NCI-H1092 (cell line): ENCODE results near the gene TRAPPC5.
"Not testable (repeated sequence)": the region's sequence is repeated elsewhere in the genome, so short reads cannot be mapped to it uniquely, and the experiment has no call there.

Experiments
- DNase-seq: peaks from one replicate; lab custom pipeline; 2025; lab: John Stamatoyannopoulos, UW

Gene TRAPPC5

GRCh38 chr19:7680606-7681339 is at the start of gene TRAPPC5:
Gene TRAPPC5, plus strand, starts transcription at chr19:7680833. Its CDS starts 1,421 bp downstream, at chr19:7682254.
- peak; percentile 80 for DNase-seq

- no peak for DNase-seq
Measured at GRCh38 chr19:7631577-7631976, 49.1 kb upstream of the TRAPPC5 start.

DNA sequence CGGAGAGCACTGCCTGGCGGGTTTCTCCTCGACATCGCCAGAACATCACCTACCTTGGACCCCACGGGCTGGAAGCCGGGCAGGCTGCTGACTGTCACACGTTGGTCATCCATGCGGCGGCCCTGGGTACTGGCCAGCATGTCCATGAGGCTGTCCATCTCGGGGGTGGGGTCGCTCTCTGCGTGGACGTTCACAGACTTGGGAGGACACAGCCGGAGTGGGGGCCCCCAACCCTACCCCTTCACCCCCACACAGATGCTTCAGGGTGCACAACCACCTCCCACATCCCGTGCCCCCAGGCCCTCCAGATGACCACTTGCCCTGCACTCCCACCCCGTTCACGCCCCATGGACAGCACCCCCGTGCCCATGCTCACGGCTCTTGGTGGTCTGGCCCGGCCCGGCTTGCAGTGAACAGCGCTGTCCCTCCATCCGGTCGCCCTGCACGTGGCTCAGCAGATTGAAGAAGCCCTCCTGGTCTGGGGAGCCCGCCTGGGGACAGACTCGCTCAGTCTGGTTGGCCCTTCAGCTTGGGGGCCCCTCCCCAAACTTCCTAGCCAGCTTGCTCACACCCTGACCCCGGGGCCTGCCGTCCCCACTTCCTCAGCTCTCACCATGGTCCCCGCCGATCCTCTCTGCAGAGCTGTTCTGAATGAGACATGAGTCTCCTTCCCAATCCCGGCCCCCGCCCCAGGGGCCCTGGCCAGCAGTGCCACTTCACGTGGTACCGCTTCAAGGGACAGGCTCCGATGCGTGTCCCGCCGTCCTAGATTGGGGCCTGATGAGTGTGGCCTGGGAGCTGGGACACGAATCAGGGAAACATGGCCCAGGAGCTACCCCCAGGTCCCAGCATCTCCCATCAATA is 48.1 kb upstream of the TRAPPC5 start:
- DNase-seq: no peak

GRCh38 chr19:7633698-7634097 is 46.9 kb upstream of the TRAPPC5 start, which contains the start of gene PCP2:
Gene PCP2, minus strand, starts transcription at chr19:7633719. Its CDS starts 262 bp downstream, at chr19:7633457.
- DNase-seq: no peak

DNA sequence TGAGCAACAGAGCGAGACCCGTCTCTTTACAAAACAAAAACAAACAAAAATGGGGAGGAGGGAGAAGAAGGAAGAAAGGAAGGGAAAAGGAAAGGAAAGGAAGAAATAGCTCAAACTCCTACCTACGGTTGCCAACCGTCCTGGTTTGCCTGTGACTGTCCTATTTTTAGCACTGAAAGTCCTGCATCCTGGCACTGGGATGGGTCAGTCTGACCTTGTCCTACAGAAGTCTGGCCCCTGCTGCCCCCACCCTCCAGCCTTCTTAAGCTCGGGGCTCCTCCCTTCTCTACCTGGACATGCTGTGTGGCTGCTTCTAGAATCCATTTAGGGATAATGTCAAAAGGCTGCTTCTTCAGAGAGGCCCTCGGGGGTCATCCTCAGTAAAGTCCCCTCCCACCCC is 45.0 kb upstream of the TRAPPC5 start:
- DNase-seq: no peak

- no peak for DNase-seq
Measured at GRCh38 chr19:7636317-7636690, 44.3 kb upstream of the TRAPPC5 start.

DNA sequence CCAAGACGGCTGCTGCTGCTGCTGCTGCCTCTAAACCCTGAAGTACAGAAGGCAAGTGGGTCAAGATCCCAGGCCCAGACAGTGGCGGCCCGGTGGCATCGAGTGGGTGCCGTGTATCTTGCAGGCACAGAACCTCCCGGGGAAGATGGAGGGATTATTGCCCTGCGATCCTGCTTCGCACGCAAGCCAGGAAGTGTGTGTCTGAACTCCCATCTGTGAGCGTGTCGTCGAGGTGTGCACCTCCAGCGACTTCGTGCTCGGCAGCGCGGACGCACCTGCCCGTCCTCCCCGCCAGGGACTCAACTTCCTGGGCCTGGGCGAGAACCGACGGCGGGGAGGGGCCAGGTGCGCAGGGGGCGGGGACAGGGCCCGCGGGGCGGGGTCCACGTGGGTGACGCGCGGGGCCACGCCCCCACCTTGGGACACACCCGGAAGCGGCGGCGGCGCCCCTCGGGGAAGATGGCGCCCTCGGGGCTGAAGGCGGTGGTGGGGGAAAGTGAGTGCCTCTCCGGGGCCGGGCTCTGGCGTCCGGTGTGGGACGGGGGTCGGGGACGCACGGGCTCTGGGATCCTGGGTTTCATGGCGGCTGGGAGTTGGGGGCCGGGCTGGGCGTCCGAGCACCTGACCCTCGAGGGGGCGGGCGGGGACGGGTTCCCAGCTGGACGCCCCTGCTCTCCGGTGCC is 43.8 kb upstream of the TRAPPC5 start, which contains the start of gene STXBP2:
TSS of gene STXBP2 (plus strand) at position 420 of the 683 bp plus-strand sequence. CDS start at position 460, 40 bp downstream.
- DNase-seq: no peak

DNA sequence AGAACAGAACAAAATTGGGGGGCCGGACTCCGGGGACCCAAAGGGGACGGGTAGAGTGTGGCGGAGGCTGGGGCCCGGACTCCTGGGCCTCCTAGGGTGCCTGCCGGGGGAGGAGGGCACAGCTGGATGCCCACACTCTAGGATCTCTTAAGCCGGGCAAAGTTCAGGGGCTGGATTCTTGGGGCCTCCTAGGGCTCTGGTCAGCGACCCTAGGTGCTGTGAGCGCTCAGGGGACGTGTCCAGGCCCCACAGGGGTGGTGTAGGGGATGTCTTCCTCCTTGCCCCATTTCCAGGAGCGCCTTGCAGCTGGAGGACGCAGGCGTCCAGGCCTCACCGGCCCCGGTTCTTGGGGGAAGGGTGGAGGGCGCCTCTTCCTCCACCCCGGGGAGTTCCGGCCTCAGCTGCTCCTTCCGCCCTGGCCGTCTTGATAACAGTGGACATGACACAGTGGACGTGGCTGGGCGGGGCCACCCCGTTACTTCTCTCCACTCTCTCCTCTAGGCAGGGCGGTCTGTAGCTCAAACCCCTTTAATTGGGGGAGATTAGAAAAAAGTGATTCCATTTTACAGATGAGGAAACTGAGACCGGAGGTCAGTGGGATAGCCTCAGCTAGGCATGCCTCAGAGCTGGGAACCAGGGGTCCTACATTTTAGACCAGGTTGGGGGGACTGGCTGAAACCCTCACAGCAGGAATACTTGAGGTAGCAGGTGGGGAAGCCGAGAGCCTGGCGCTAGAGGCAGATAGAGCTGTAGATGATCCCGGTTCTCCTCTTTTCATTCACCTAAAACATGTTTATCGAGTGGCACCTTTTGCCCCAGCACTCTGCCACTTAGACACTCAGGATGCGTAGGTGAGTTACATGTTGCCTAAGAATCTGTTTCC is 43.0 kb upstream of the TRAPPC5 start:
- no peak for DNase-seq

DNA sequence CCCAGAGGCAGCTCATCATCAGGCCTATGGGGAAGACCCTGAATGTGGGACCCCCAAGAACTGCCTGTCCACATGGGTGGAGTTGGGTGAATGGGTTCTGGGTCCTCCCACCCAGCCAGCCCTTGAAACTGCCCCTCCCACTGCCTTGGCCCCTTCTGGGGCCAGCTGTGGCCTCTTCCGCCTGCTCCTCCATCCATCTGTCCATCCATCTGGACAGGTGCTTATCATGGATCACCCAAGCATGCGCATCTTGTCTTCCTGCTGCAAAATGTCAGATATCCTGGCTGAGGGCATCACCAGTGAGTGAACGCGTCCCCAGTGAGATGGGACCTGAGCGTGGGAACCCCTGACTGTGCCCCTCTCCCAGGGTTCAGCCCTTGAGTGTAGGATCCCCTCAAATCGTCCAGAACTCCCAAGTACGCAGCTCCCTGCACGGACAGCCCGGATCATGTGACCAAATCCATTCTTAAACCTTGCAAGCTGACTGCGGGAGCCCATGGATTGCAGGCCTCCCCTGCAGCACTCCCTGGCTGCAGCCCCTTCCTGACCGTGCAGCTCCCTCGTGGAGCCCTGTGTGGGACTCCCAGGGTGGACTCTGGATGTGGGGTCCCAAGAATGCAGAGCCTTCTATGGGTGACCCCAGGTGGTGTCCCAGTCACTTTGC is 41.7 kb upstream of the TRAPPC5 start:
- no peak for DNase-seq

- DNase-seq: no peak
Measured at GRCh38 chr19:7639863-7640348, 40.7 kb upstream of the TRAPPC5 start.

GRCh38 chr19:7640803-7641202 is 39.8 kb upstream of the TRAPPC5 start:
- no peak for DNase-seq

DNA sequence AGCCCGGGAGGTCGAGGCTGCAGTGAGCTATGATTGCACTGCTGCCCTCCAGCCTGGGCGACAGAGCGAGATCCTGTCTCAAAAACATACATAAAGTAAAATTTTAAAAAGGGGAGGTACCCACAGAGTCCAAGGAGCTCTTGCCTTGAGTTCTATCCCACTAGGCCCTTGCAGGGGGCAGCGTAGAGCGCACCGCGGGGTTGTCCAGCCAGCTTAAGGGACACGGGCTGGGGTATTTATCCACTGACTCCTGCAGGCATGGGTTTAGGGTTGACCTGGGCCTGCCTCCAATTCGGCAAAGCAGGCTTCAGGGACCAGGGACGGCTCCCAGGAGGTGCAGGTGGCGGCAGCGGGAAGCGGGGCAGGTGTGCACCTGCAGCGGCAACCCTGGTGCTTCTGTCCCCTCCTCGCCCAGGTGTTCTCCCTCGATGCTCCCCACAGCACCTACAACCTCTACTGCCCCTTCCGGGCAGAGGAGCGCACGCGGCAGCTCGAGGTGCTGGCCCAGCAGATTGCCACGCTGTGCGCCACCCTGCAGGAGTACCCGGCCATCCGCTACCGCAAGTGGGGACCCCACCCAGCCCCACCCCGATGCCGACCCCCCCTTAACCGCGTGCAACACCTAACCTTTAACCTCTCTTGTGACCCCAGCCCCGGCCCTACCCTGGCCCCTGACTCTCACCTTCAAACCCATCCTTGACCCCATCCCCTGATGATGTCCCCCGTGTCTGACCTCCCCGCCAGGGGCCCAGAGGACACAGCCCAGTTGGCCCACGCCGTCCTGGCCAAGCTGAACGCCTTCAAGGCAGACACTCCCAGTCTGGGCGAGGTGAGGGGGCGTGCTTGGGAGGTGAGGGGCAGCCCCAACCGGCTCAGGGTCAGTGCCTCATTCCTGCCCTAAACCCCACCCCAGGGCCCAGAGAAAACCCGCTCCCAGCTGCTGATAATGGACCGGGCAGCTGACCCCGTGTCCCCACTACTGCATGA is 39.0 kb upstream of the TRAPPC5 start:
- no peak for DNase-seq

- DNase-seq: no peak
Measured at GRCh38 chr19:7642295-7643030, 38.2 kb upstream of the TRAPPC5 start.

DNA sequence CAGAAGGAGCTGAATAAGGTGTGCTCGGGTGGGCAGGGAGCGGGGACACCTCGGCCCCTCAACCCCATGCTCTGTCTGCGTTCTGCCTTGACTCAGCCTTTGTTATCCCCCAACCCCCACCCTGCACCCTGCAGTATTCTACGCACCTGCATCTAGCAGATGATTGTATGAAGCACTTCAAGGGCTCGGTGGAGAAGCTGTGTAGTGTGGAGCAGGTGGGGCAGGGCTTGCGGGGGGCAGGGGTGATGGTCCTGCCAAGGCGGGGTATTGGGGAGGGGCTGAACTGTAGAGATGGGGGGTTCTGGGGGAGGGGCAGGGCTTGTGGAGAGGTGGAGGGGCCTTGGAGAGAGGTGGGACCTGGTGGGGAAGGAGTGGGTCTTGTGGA is 37.6 kb upstream of the TRAPPC5 start:
- DNase-seq: no peak

GRCh38 chr19:7643629-7644549 is 36.7 kb upstream of the TRAPPC5 start:
- DNase-seq: not testable (repeated sequence)

DNA sequence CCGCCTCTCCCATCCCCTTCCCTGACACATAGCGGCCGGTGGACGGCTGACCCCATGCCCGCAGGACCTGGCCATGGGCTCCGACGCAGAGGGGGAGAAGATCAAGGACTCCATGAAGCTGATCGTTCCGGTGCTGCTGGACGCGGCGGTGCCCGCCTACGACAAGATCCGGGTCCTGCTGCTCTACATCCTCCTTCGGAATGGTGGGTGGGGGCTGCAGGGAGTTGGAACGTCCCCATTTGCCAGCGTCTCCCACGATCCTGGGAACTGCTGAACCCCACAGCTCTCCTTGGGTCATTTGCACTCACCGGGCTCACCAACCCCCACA is 36.1 kb upstream of the TRAPPC5 start:
- no peak for DNase-seq

GRCh38 chr19:7645163-7645562 is 35.5 kb upstream of the TRAPPC5 start:
- no peak for DNase-seq
